Lower leg skin (tissue), 3 donors: ENCODE data around the gene ARAP1.

ENCODE experiments used
- POLR2A ChIP-seq, 2 donors: fragments of 450-650 bp; IDR thresholded peaks; one replicate each; pipeline ENCODE4 v1.6.1; 2016 to 2017; ENCODE audit warnings: antibody characterized with exemption in 2 of 2, mild to moderate bottlenecking in 1 of 2, moderate library complexity in 1 of 2
- TF ChIP-seq, protein P1 (sequence below), 3 donors: fragments of 450-650 bp; IDR thresholded peaks; one replicate each; pipeline ENCODE4 v1.5.1; 2016; ENCODE audit warnings: antibody characterized with exemption in 3 of 3, mild to moderate bottlenecking in 3 of 3, moderate library complexity in 2 of 3

DNA sequence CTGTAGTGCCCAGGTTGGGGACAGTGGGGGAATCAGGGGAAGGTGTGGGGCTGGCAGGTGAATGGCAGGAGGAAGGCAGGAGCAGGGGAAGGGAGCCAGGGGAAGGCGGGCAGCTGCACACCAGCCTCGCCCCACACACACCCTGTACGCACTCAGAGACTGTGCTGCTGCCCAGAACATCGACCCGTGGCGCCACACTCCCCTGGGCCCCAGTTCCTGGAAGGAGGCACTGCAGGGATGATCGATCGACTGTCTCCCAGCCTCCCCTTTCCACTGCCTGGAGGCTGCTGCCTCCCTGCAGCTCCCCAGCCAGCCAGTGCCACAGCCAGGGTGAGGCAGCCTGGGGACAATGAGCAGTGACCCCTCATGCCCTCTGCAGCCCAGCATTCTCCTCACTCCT lies 97.2 kb downstream of the ARAP1 start:
- TF ChIP-seq, protein P1, sequence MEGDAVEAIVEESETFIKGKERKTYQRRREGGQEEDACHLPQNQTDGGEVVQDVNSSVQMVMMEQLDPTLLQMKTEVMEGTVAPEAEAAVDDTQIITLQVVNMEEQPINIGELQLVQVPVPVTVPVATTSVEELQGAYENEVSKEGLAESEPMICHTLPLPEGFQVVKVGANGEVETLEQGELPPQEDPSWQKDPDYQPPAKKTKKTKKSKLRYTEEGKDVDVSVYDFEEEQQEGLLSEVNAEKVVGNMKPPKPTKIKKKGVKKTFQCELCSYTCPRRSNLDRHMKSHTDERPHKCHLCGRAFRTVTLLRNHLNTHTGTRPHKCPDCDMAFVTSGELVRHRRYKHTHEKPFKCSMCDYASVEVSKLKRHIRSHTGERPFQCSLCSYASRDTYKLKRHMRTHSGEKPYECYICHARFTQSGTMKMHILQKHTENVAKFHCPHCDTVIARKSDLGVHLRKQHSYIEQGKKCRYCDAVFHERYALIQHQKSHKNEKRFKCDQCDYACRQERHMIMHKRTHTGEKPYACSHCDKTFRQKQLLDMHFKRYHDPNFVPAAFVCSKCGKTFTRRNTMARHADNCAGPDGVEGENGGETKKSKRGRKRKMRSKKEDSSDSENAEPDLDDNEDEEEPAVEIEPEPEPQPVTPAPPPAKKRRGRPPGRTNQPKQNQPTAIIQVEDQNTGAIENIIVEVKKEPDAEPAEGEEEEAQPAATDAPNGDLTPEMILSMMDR (IDR thresholded peaks at IDR 0.05) = no peak
- TF ChIP-seq POLR2A (IDR thresholded peaks at IDR 0.05) = no peak
